ENCODE measurements around the gene C4orf36. TPM values are rescaled to one million over a fixed set of nuclear protein-coding genes. Genes with fewer than 3 reads are reported as not detected.

Gene C4orf36
- total RNA-seq, 1 donor from 2014 or later = 1.1 TPM

DNA sequence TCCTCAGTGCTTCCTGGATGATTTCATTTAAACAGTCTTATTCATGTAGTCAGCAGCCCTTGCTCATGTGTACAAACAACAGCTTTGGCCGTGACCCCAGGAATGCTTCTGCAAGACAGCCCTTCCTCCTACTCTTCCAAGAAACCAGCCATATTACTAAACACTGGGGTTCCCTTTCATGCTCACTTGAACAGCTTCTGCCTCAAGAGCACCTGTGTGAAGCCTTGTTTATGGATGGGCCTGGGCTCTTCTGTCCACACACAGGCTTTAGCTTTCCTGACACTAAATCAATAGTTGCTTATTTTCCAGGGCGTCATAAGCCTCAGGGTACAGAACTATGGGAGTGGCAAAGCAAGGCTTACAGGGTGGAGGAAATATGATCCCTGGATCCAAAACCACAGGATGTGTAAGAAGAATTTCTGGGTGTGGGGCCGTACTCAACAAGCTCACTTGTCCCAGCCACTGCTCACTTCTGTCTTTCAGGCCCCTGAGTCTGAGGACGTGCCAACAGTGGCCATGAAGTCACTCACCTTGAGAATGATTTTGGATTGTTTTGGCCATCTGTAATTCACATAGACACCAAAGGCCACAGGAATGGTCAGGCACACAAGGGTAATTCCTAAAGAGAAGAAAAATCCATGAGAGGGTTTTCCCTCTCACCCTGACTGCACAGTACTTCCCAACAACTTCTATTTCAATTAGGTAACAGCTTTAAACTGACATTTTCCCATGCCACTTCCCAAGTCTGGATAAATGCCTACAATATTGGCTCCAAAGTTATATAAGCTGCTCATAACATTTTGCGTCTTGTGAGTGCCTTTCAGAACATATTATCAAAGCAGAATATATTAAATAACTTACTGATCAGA lies 60.7 kb downstream of the C4orf36 start:
- peak; percentile 52 for DNase-seq (ENCODE audit: low read depth)
- no peak overlapping the region for H3K4me3 ChIP-seq (ENCODE audit: low read depth, low read length)

More for the DNA sequence above, 60.7 kb downstream of the C4orf36 start:
- TF ChIP-seq, protein P1, sequence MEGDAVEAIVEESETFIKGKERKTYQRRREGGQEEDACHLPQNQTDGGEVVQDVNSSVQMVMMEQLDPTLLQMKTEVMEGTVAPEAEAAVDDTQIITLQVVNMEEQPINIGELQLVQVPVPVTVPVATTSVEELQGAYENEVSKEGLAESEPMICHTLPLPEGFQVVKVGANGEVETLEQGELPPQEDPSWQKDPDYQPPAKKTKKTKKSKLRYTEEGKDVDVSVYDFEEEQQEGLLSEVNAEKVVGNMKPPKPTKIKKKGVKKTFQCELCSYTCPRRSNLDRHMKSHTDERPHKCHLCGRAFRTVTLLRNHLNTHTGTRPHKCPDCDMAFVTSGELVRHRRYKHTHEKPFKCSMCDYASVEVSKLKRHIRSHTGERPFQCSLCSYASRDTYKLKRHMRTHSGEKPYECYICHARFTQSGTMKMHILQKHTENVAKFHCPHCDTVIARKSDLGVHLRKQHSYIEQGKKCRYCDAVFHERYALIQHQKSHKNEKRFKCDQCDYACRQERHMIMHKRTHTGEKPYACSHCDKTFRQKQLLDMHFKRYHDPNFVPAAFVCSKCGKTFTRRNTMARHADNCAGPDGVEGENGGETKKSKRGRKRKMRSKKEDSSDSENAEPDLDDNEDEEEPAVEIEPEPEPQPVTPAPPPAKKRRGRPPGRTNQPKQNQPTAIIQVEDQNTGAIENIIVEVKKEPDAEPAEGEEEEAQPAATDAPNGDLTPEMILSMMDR (conservative IDR thresholded peaks at IDR 0.05; ENCODE audit: low read depth, low read length) = no peak

Other genes starting within 250 kb of the C4orf36 start
- not detected in 2 replicates for gene SLC10A6, start 43.0 kb downstream of the C4orf36 start, total RNA-seq
- gene AFF1, start 42.6 kb upstream of the C4orf36 start, total RNA-seq = 12.5 and 13.2 TPM in 2 replicates

Data from epithelial cell of proximal tubule (primary cell).